GM23248 (cell line): ENCODE results near the gene TMEM121B.

ENCODE experiments used
- EZH2 ChIP-seq: fragments of 200-600 bp; sonication (generic); IDR thresholded peaks from 2 replicates; pipeline ENCODE4 v1.6.1; 2018; ENCODE audit warnings: antibody characterized with exemption, mild to moderate bottlenecking; ENCODE audit not compliant: insufficient read depth, poor library complexity, severe bottlenecking
- EZH2phosphoT487 ChIP-seq: fragments of 200-600 bp; sonication (generic); IDR thresholded peaks from 2 replicates; pipeline ENCODE4 v1.6.1; 2018; ENCODE audit warnings: antibody characterized with exemption, moderate library complexity, mild to moderate bottlenecking, low read depth; ENCODE audit not compliant: insufficient read depth

DNA sequence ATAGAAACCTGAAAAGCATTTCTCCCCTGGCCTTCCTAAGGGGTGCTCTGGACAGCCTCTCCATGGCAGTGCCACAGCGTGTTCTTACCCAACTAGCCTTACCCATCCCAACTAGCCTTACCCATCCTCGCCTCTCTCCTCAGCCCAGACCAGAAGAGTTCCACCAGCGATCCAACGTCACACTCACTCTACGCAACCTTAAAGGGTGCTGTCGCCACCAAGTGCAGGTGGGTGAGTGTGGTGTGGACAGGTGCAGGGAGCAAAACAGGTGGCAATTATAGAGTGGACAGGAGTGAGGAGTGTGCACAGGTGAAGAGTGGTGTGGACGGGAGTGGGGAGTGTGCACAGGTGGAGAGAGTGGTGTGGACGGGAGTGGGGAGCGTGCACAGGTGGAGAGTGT is 17.8 kb downstream of the TMEM121B start:
- TF ChIP-seq EZH2 (no peak), EZH2phosphoT487 (no peak)
